Fibroblast of lung (primary cell): ENCODE measurements around the gene NPHP4. TPM values are rescaled to one million over a fixed set of nuclear protein-coding genes. Genes with fewer than 3 reads are reported as not detected.

Experiments
- DNase-seq, 2 donors: peaks; one replicate each; pipeline versions ENCODE4 v3.0.0 to v3.0.0-alpha.2; 2010; ENCODE audit warnings: low read depth in 2 of 2
- H2AFZ ChIP-seq: 2 replicates; pipeline ENCODE4 v1.5.1; 2012; ENCODE audit warnings: low read length, control low read depth, inconsistent platforms
- H3K27ac ChIP-seq: 2 replicates; pipeline ENCODE4 v1.5.1; 2011; ENCODE audit warnings: low read length, control low read depth; ENCODE audit not compliant: insufficient read depth
- H3K27me3 ChIP-seq: 2 replicates; pipeline ENCODE4 v1.5.1; 2011; ENCODE audit warnings: mild to moderate bottlenecking, low read length; ENCODE audit not compliant: control insufficient read depth, insufficient read depth
- H3K36me3 ChIP-seq: 2 replicates; pipeline ENCODE4 v1.5.1; 2011; ENCODE audit warnings: low read length; ENCODE audit not compliant: control insufficient read depth, insufficient read depth
- H3K4me1 ChIP-seq: 2 replicates; pipeline ENCODE4 v1.5.1; 2011; ENCODE audit warnings: low read length; ENCODE audit not compliant: control insufficient read depth, insufficient read depth; ENCODE audit errors: extremely low read depth
- H3K4me2 ChIP-seq: 2 replicates; pipeline ENCODE4 v1.5.1; 2011; ENCODE audit warnings: low read length, control low read depth; ENCODE audit not compliant: insufficient read depth; ENCODE audit errors: extremely low read depth
- H3K4me3 ChIP-seq, 4 experiments: fragments of 200-600 bp in 1 of 4; sonication (generic) in 1 of 4; replicated peaks in 1 of 4; 2 replicates each; pipeline ENCODE4 v1.5.1; 2011 to 2016; ENCODE audit warnings: low read length in 4 of 4, low read depth in 3 of 4, mild to moderate bottlenecking in 3 of 4, control low read depth in 2 of 4, inconsistent platforms in 1 of 4, mixed read lengths in 1 of 4; ENCODE audit not compliant: insufficient read depth in 1 of 4; ENCODE audit errors: control extremely low read depth in 1 of 4
- H3K79me2 ChIP-seq: 2 replicates; pipeline ENCODE4 v1.5.1; 2012; ENCODE audit warnings: mild to moderate bottlenecking, low read length, inconsistent platforms; ENCODE audit not compliant: control insufficient read depth, insufficient read depth
- H3K9ac ChIP-seq: 2 replicates; pipeline ENCODE4 v1.5.1; 2011; ENCODE audit warnings: mild to moderate bottlenecking, low read length, control low read depth; ENCODE audit not compliant: insufficient read depth
- H3K9me3 ChIP-seq: 2 replicates; pipeline ENCODE4 v1.5.1; 2012; ENCODE audit warnings: low read depth, low read length; ENCODE audit not compliant: control insufficient read depth, insufficient read depth
- H4K20me1 ChIP-seq: 2 replicates; pipeline ENCODE4 v1.5.1; 2011; ENCODE audit warnings: low read length; ENCODE audit not compliant: control insufficient read depth, insufficient read depth; ENCODE audit errors: extremely low read depth
- CTCF ChIP-seq, 2 donors: IDR thresholded peaks in 1 of 2; conservative IDR thresholded peaks in 1 of 2; 1 replicate in 1 of 2; 2 replicates in 1 of 2; pipeline ENCODE4 v1.5.1; 2011 to 2012; ENCODE audit warnings: low read length in 2 of 2, control low read depth in 1 of 2, inconsistent platforms in 1 of 2, low read depth in 1 of 2, mild to moderate bottlenecking in 1 of 2
- EZH2 ChIP-seq: IDR thresholded peaks from 2 replicates; pipeline ENCODE4 v1.5.1; 2012; ENCODE audit warnings: low read length, control low read depth, mild to moderate bottlenecking; ENCODE audit errors: missing control alignments
- polyA plus RNA-seq, 2 donors: library from polyadenylated mRNA; depleted of rRNA in 1 of 2; stranded (reverse) in 1 of 2; unstranded in 1 of 2; fragments of >200 nt; gene quantifications; 2 replicates each; pipeline ENCODE4 v1.2.1, GENCODE V29; 2011 to 2012; ENCODE audit warnings: missing spikeins in 1 of 2
- total RNA-seq: library from RNA; depleted of rRNA; stranded (reverse); fragments of >200 nt; gene quantifications from 2 replicates; pipeline ENCODE4 v1.2.1, GENCODE V29; 2014

NPHP4 gene
- total and polyA plus RNA-seq, 2 donors (not counting 1 experiment from before 2014, with no cell fraction given) = 1.5 to 4.0 TPM

GRCh38 chr1:5937373-5937857 is 54.8 kb downstream of the NPHP4 start:
- Histone ChIP-seq H3K36me3 (no peaks in the 10 kb centered on the region), H2AFZ (no peak overlapping the region), H3K9me3 (no peaks in the 10 kb centered on the region), H3K4me3 (no peak overlapping the region), H3K4me1 (no peaks in the 10 kb centered on the region), H3K27ac (no peak overlapping the region), H3K79me2 (no peaks in the 10 kb centered on the region), H3K9ac (no peak overlapping the region), H4K20me1 (no peaks in the 10 kb centered on the region), H3K4me2 (no peak overlapping the region), H3K27me3 (no peaks in the 10 kb centered on the region)
- no peak for DNase-seq
- TF ChIP-seq EZH2 (no peak), CTCF (conservative IDR thresholded peaks at IDR 0.05 in 1 of 2, IDR thresholded peaks at IDR 0.05 in 1 of 2; ENCODE audit: low read depth in 1 of 2, low read length in 2 of 2) (no peak)

GRCh38 chr1:5936621-5937372 is 55.4 kb downstream of the NPHP4 start:
- no peak for TF ChIP-seq EZH2
- no peak for TF ChIP-seq CTCF (conservative IDR thresholded peaks at IDR 0.05 in 1 of 2, IDR thresholded peaks at IDR 0.05 in 1 of 2; ENCODE audit: low read depth in 1 of 2, low read length in 2 of 2)
- H3K9me3 ChIP-seq = no peaks in the 10 kb centered on the region
- H3K4me3 ChIP-seq = no peak overlapping the region
- H3K79me2 ChIP-seq = no peaks in the 10 kb centered on the region
- H3K4me2 ChIP-seq = no peak overlapping the region
- H3K27ac ChIP-seq = no peak overlapping the region
- no peaks in the 10 kb centered on the region for H3K27me3 ChIP-seq
- no peaks in the 10 kb centered on the region for H3K36me3 ChIP-seq
- DNase-seq = peak in 1 of 2 donors; percentile 19
- H4K20me1 ChIP-seq = no peaks in the 10 kb centered on the region
- no peak overlapping the region for H2AFZ ChIP-seq
- no peak overlapping the region for H3K9ac ChIP-seq
- H3K4me1 ChIP-seq = no peaks in the 10 kb centered on the region

- Histone ChIP-seq H2AFZ (no peak overlapping the region), H3K79me2 (no peaks in the 10 kb centered on the region), H3K4me1 (no peaks in the 10 kb centered on the region), H4K20me1 (no peaks in the 10 kb centered on the region), H3K4me3 (no peak overlapping the region), H3K36me3 (no peaks in the 10 kb centered on the region), H3K27ac (no peak overlapping the region), H3K9me3 (no peaks in the 10 kb centered on the region), H3K9ac (no peak overlapping the region), H3K27me3 (no peaks in the 10 kb centered on the region), H3K4me2 (no peak overlapping the region)
- no peak for TF ChIP-seq CTCF (conservative IDR thresholded peaks at IDR 0.05 in 1 of 2, IDR thresholded peaks at IDR 0.05 in 1 of 2; ENCODE audit: low read depth in 1 of 2, low read length in 2 of 2)
- TF ChIP-seq EZH2 = no peak
- no peak for DNase-seq
Observed at GRCh38 chr1:5936126-5936525, 56.1 kb downstream of the NPHP4 start.
